Heart right ventricle (tissue), 16 donors: ENCODE data around the gene SYNE1. TPM values are rescaled to one million over a fixed set of nuclear protein-coding genes. Genes with fewer than 3 reads are reported as not detected.

Experiments used
- ATAC-seq, 8 donors: fragments of 200-7000 bp; cut with Tn5 transposase; one replicate each; pipeline ENCODE4 v1.9.1; 2020; ENCODE audit warnings: mild to moderate bottlenecking in 8 of 8, moderate library complexity in 8 of 8, moderate number of reproducible peaks in 1 of 8
- DNase-seq, 2 donors: peaks; one replicate each; pipeline ENCODE4 v3.0.0-alpha.2; 2020
- H3K27ac ChIP-seq, 10 donors: fragments of 200-600 bp; sonication (generic) in 2 of 10; one replicate each; pipeline versions ENCODE4 v1.5.0 to v1.8.0; 2020 to 2022; ENCODE audit warnings: mild to moderate bottlenecking in 3 of 10
- H3K27me3 ChIP-seq, 7 donors: fragments of 200-600 bp; one replicate each; pipeline ENCODE4 v1.8.0; 2021 to 2022; ENCODE audit warnings: mild to moderate bottlenecking in 2 of 7
- H3K36me3 ChIP-seq, 9 donors: fragments of 200-600 bp; sonication (generic) in 1 of 9; one replicate each; pipeline versions ENCODE4 v1.5.0 to v1.8.0; 2020 to 2022; ENCODE audit warnings: mild to moderate bottlenecking in 2 of 9
- H3K4me1 ChIP-seq, 9 donors: fragments of 200-600 bp; sonication (generic) in 1 of 9; one replicate each; pipeline versions ENCODE4 v1.5.0 to v1.8.0; 2020 to 2022; ENCODE audit warnings: mild to moderate bottlenecking in 4 of 9
- H3K4me3 ChIP-seq, 10 donors: fragments of 200-600 bp; sonication (generic) in 2 of 10; one replicate each; pipeline versions ENCODE4 v1.5.0 to v1.8.0; 2020 to 2022; ENCODE audit warnings: mild to moderate bottlenecking in 7 of 10, moderate library complexity in 2 of 10
- H3K9me3 ChIP-seq, 11 donors: fragments of 200-600 bp in 10 of 11; sonication (generic) in 2 of 11; one replicate each; pipeline versions ENCODE4 v1.5.0 to v1.8.0; 2013 to 2022; ENCODE audit warnings: mild to moderate bottlenecking in 2 of 11, control low read depth in 1 of 11, moderate library complexity in 1 of 11
- CTCF ChIP-seq, 9 donors: fragments of 200-600 bp; sonication (generic) in 2 of 9; IDR thresholded peaks; one replicate each; pipeline versions ENCODE4 v1.5.0 to v1.8.0; 2021 to 2022; ENCODE audit warnings: antibody characterized with exemption in 9 of 9, mild to moderate bottlenecking in 5 of 9, moderate library complexity in 1 of 9
- WGBS, 2 donors: extraction: QIAGEN DNeasy Blood & Tissue Kit; methylation state at CpG; one replicate each; pipeline ENCODE4 v1.1.7; 2013; ENCODE audit warnings: inconsistent platforms in 1 of 2; 5-methylcytosine and 5-hydroxymethylcytosine counted together
- intact Hi-C, 10 donors: fragments of 100-400 bp; cut with DNase I; formaldehyde crosslinking; loops; one replicate each; pipeline versions ENCODE4 v1.11.1 to v1.14.2; 2022
- polyA plus RNA-seq, 2 donors: library from polyadenylated mRNA; stranded (reverse); fragments of 200-250 nt; gene quantifications; one replicate each; pipeline ENCODE4 v1.2.3, GENCODE V29; 2013
- total RNA-seq, 10 donors: library from RNA; stranded (reverse); fragmentation: NEBNext Ultra II Directional in 3 of 10; extraction: Animal tissue kit (Norgen Biotek cat#: 25700) in 3 of 10; gene quantifications; one replicate each; pipeline versions ENCODE4 v1.2.1 to v1.2.4, GENCODE V29; 2021 to 2023
- donor health status: Arrhythmogenic right ventricular cardiomyopathy.
- donor health status: ischemic (EF 13 %, LVEDD 7.1; RV severe dilation, severe dysfunction).
- donor health status: healthy with polysubstance abuse.
- donor health status: DM: no; HTN: yes; CAD: no.
- donor health status: DM: no; HTN: no; CAD: no.
- donor health status: ischemic (EF 25% LVEDD 6.9; RV normal size, moderate dysfunction).
- donor health status: ischemic (EF 25% LVEDD 5.7; RV mildly dilated, moderate dysfunction).
- donor health status: healthy.
- donor health status: DM: yes; HTN: yes; CAD: no.
- donor health status: Ischemic cardiomyopathy.
- donor health status: ischemic (EF 35%, LVEDD 5.7; RV mildly dilated, moderate dysfunction).
- donor health status: nonischemic (EF 11% LVEDD 7.7; RV severe dilation, severe dysfunction).
- donor health status: DM: yes; HTN: yes; CAD: no.
- donor health status: PGD.
- donor health status: ischemic (EF 29% LVEDD 5.4; RV normal size, mild dysfunction).
- donor health status: nonischemic (EF 23%, LVEDD 6.1; RV moderate dilation, normal function).

The SYNE1 gene
- total and polyA plus RNA-seq, 12 donors = 18.9 to 176 (median 126) TPM

GRCh38 chr6:152164957-152165356 lies 472.2 kb downstream of the SYNE1 start:
- H3K9me3 ChIP-seq = no peaks in the 10 kb centered on the region
- H3K4me3 ChIP-seq = peak overlapping the region in 3 of 10 donors; percentile 46 to 55 (median 50)
- H3K4me1 ChIP-seq = peaks cover 0 to 13% (median 4%) of the 10 kb centered on the region in 9 donors
- peaks cover 0 to 79% (median 14%) of the 10 kb centered on the region in 9 donors for H3K36me3 ChIP-seq
- intact Hi-C loops = loop anchor here in 1 of 10 donors (10.0 kb wide), 1 partner anchor 110 kb away; no protein-coding TSS in a partner anchor
- ATAC-seq (no peak), DNase-seq (no peak)
- 69 to 78% methylated on average over 5 of the region's 5 CpGs for WGBS, 2 donors
- peak overlapping the region in 3 of 10 donors; percentile 70 to 92 (median 90) for H3K27ac ChIP-seq
- peak in 4 of 9 donors; percentile 17 to 33 (median 18) for TF ChIP-seq CTCF (IDR thresholded peaks at IDR 0.05)
- H3K27me3 ChIP-seq = no peaks in the 10 kb centered on the region

DNA sequence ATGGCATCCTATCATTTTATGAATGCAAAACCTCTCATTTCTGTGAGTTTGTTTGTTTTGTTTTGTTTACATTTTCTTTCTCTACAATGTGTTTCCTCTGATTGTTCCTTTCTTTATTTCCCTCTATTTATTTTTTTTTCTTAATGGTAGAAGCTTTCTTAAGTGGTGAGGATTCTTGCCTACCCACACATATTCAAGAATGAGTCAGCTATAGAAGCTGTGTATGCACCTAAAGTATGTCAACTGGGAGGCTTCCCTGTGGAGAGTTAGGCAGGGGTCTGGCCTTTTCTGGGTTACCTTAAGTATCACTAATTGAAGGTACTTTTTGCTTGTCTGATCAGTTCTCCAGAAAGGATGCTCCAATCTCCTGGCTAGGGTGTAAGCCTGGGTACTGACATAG lies 475.7 kb downstream of the SYNE1 start:
- peaks cover 0 to 98% (median 21%) of the 10 kb centered on the region in 9 donors for H3K36me3 ChIP-seq
- no peak for ATAC-seq

GRCh38 chr6:152160346-152160745 lies 476.8 kb downstream of the SYNE1 start:
- intact Hi-C loops = loop anchor here in 1 of 10 donors (10.0 kb wide), 1 partner anchor 114 kb away; no protein-coding TSS in a partner anchor
- Histone ChIP-seq H3K4me1 (peaks cover 0 to 4% (median 0%) of the 10 kb centered on the region in 9 donors), H3K36me3 (peaks cover 0 to 98% (median 29%) of the 10 kb centered on the region in 9 donors), H3K9me3 (no peaks in the 10 kb centered on the region), H3K27me3 (no peaks in the 10 kb centered on the region), H3K27ac (peak overlapping the region in 1 of 10 donors; percentile 2), H3K4me3 (no peak overlapping the region)
- no peak for DNase-seq
- ATAC-seq = no peak
- no peak for TF ChIP-seq CTCF (IDR thresholded peaks at IDR 0.05)
- 81 to 90% methylated on average over 3 of the region's 3 CpGs for WGBS, 2 donors

More for the DNA sequence above, 475.7 kb downstream of the SYNE1 start:
- peaks cover 0 to 5% (median 0%) of the 10 kb centered on the region in 9 donors for H3K4me1 ChIP-seq
- intact Hi-C loops = loop anchor here in 1 of 10 donors (10.0 kb wide), 1 partner anchor 113 kb away; no protein-coding TSS in a partner anchor
- no peak for DNase-seq
- no peak for TF ChIP-seq CTCF (IDR thresholded peaks at IDR 0.05)
- peak overlapping the region in 1 of 10 donors; percentile 6 for H3K27ac ChIP-seq
- H3K27me3 ChIP-seq = no peaks in the 10 kb centered on the region
- H3K4me3 ChIP-seq = no peak overlapping the region
- no peaks in the 10 kb centered on the region for H3K9me3 ChIP-seq

DNA sequence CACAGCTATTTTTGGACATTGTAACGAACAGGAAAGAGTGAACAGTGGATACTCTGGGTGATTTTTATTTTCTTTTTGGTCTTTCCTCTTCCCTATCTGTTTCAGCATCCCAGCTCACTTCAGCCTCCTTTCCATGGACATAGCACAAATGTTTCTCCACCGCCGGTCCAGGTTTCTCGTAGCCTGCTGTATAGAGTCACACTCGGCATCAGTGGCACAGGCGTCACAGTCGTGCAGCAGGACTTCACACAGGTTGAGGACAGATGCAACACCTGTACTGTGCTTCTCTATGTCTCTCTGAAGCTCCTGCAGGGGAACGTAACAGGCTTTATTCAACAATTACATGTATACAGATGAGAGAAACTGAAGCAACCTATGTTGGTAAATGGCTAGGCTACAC lies 481.4 kb downstream of the SYNE1 start:
- H3K36me3 ChIP-seq = peaks cover 0 to 100% (median 55%) of the 10 kb centered on the region in 9 donors
- H3K4me3 ChIP-seq = no peak overlapping the region
- ATAC-seq (no peak), DNase-seq (no peak)
- WGBS, 2 donors = 75 to 78% methylated on average over 8 of the region's 8 CpGs
- H3K27ac ChIP-seq = no peak overlapping the region
- H3K9me3 ChIP-seq = no peaks in the 10 kb centered on the region
- no peaks in the 10 kb centered on the region for H3K27me3 ChIP-seq
- no peak for TF ChIP-seq CTCF (IDR thresholded peaks at IDR 0.05)
- H3K4me1 ChIP-seq = peaks cover 0 to under 1% (median 0%) of the 10 kb centered on the region in 9 donors
- intact Hi-C loops = loop anchor here in 2 of 10 donors (10.0 kb wide), 2 partner anchors 59 to 99 kb away; no protein-coding TSS in a partner anchor
